ENCODE data around the gene CHD9.

Gene CHD9

DNA sequence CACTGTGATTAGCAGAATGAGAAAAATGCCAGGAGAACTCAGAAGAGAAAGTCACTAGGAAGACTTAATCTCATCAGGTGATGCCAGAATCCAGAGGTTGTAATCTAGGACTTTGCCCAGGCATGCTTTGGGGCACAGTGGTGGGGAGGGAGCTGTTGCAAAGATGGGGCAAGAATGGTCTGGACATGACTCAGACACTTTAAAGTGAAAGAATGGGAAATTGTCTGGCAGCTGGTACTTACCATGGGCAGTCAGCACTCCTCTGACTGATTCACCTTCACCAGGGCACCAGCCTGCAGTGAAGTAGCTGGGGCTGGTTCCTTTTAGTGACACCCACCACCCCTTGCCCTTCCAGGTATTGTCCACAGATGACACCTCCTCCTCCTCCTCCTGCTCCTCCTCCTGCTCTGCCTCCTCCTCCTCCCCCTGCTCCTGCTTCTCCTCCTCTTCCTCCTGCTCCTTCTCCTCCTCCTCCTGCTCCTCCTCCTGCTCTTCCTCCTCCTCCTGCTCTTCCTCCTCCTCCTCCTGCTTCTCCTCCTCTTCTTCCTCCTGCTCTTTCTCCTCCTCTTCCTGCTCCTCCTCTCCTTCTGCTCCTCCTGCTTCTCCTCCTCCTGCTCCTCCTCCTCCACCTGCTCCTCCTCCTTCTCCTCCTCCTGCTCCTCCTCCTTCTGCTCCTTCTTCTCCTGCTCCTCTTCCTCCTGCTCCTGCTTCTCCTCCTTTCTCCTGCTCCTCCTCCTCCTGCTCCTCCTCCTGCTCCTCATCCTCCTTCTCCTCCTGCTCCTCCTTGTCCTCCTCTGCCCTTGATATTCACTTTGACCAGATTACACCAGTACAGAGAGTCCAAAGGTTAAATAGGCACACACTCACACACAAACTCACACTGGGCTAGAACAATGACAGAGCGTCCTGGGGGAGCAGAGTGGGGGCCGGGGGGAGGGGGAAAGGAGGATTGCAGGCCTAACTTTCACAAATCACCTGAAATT lies 2.0 kb upstream of the CHD9 start, which contains the start of gene CHD9NB:
TSS of gene CHD9NB (minus strand) at position 379 of the 983 bp plus-strand sequence. CDS start 8,739 bp downstream, outside the sequence.
- TF ChIP-seq POLR2AphosphoS5 (IDR thresholded peaks at IDR 0.05; ENCODE audit: low read depth, low read length) (no peak), FOXP2 (optimal IDR thresholded peaks at IDR 0.05; ENCODE audit: borderline replicate concordance, extremely low read depth, extremely low read length, insufficient read depth) (no peak)
- TF ChIP-seq, protein P1, sequence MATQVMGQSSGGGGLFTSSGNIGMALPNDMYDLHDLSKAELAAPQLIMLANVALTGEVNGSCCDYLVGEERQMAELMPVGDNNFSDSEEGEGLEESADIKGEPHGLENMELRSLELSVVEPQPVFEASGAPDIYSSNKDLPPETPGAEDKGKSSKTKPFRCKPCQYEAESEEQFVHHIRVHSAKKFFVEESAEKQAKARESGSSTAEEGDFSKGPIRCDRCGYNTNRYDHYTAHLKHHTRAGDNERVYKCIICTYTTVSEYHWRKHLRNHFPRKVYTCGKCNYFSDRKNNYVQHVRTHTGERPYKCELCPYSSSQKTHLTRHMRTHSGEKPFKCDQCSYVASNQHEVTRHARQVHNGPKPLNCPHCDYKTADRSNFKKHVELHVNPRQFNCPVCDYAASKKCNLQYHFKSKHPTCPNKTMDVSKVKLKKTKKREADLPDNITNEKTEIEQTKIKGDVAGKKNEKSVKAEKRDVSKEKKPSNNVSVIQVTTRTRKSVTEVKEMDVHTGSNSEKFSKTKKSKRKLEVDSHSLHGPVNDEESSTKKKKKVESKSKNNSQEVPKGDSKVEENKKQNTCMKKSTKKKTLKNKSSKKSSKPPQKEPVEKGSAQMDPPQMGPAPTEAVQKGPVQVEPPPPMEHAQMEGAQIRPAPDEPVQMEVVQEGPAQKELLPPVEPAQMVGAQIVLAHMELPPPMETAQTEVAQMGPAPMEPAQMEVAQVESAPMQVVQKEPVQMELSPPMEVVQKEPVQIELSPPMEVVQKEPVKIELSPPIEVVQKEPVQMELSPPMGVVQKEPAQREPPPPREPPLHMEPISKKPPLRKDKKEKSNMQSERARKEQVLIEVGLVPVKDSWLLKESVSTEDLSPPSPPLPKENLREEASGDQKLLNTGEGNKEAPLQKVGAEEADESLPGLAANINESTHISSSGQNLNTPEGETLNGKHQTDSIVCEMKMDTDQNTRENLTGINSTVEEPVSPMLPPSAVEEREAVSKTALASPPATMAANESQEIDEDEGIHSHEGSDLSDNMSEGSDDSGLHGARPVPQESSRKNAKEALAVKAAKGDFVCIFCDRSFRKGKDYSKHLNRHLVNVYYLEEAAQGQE (IDR thresholded peaks at IDR 0.05; ENCODE audit: insufficient read depth in 1 of 2, low read depth in 2 of 2, low read length in 2 of 2): no peak

DNA sequence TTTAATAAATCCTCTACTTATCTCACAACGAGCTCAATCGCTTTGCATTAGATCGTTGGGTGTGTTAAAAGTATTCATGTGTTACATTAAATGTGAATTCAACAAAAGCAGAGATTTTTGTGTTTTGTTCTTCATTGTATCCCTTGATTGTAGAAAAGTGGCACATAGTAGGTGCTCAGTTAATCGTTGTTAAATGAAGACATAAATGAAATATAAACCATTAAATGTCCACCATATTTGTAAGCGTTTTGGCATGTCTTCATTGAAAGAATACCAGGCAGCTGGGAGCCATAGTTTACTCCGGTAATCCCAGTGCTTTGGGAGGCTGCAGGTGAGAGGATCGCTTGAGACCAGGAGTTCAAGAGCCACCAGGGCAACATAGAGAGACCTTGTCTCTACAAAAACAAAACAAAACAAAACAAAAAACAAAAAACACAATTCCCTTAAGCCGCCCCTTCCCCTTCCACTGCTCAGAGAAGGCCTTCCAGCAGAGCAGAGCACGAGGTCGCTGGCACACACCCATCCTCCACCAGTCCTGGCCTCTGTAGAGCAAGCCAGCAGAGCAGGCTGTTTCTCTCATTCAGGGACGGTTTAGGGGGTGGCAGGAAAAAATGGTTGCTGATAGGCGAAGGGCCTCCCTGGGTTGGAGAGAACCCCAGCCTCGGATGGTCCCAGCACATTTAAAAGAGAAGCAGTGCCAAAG lies 673 bp upstream of the CHD9 start:
- TF ChIP-seq POLR2AphosphoS5 (IDR thresholded peaks at IDR 0.05; ENCODE audit: low read depth, low read length) (no peak), FOXP2 (optimal IDR thresholded peaks at IDR 0.05; ENCODE audit: borderline replicate concordance, extremely low read depth, extremely low read length, insufficient read depth) (no peak), TAF1 (IDR thresholded peaks at IDR 0.05; ENCODE audit: borderline replicate concordance, insufficient read depth, low read length) (no peak)
- TF ChIP-seq, protein P1 (IDR thresholded peaks at IDR 0.05; ENCODE audit: insufficient read depth in 1 of 2, low read depth in 2 of 2, low read length in 2 of 2): no peak

DNA sequence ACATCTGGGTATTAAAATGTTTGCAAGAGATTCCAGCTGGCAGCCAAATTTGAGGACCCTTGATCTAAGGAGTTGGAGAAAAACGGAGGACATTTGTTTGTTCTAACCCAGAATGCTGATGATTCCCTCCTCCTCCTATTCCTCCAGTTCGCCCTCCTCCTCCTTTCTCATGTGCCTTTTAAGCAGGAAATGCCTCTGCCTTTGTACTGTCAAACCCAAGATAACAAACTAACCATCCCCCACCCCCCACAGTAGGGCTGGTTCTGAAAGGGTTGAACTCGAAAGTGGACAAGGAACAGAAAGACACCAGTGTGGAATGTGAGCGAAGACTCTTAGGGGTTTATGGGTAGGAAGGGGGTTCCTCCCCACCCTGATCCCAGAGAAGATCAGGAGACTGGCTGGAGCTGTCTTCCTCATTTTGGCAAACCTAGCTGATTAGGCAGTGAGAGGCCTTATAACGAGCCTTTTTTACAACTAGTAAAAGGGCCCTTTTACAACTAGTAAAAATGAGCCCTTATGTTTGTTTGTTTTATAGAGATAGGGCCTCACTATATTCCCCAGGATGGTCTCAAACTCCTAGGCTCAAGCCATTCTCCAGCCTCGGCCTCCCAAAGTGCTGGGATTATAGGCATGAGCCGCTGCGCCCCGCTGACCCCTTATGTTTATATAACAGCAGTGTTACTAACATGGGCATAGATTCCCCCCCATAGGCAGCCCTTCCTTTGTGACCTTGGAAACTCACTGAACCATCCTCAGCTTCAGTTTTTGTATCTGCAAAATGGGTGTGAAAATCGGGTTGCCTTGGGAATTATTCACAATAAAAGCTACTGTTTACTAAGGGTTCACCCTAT lies 975 bp downstream of the CHD9 start:
- TF ChIP-seq TAF1 (IDR thresholded peaks at IDR 0.05; ENCODE audit: borderline replicate concordance, insufficient read depth, low read length) (peak; percentile 27; the same call in 1 of the 2 replicates), SIN3A (IDR thresholded peaks at IDR 0.05; ENCODE audit: borderline replicate concordance, insufficient read depth, low read length) (0 out of 2 replicates have a peak, but pooled peaks have one; percentile 21), FOXP2 (optimal IDR thresholded peaks at IDR 0.05; ENCODE audit: borderline replicate concordance, extremely low read depth, extremely low read length, insufficient read depth) (no peak), POLR2AphosphoS5 (IDR thresholded peaks at IDR 0.05; ENCODE audit: low read depth, low read length) (peak; percentile 43; the same call in 1 of the 2 replicates)
- TF ChIP-seq, protein P1 (IDR thresholded peaks at IDR 0.05; ENCODE audit: insufficient read depth in 1 of 2, low read depth in 2 of 2, low read length in 2 of 2): 0 out of 4 replicates have a peak, but pooled peaks of 1 of the 2 experiments have one; percentile 26

DNA sequence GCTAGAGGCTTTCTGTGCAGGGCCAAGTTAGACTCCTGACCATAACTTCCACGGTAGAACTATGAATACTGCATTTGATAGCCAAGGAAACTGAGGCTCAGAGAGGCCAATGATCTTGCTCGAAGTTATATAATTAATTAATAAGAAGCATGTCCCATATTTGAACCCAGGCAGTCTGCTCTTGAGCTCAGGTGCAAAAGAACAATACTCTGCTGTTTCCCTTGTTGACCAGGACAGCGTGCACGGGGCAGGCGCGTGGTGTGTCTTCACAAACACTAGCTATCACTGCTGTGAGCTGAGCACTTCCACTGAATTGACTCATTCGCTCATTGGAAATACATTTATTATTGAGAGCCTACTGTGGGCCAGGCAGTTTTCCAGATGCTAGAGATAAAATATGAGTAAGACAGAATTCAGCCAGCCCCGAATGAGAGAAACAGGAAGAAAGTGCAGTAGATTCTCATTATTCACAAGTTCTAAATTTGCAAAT lies 1.6 kb downstream of the CHD9 start:
- TF ChIP-seq, protein P1 (IDR thresholded peaks at IDR 0.05; ENCODE audit: insufficient read depth in 1 of 2, low read depth in 2 of 2, low read length in 2 of 2): no peak
- TF ChIP-seq TAF1 (IDR thresholded peaks at IDR 0.05; ENCODE audit: borderline replicate concordance, insufficient read depth, low read length): no peak
- no peak for TF ChIP-seq FOXP2 (optimal IDR thresholded peaks at IDR 0.05; ENCODE audit: borderline replicate concordance, extremely low read depth, extremely low read length, insufficient read depth)
- 0 out of 2 replicates have a peak, but pooled peaks have one; percentile 10 for TF ChIP-seq SIN3A (IDR thresholded peaks at IDR 0.05; ENCODE audit: borderline replicate concordance, insufficient read depth, low read length)
- TF ChIP-seq POLR2AphosphoS5 (IDR thresholded peaks at IDR 0.05; ENCODE audit: low read depth, low read length): no peak

Data from PFSK-1 (cell line).